ENCODE results near the gene MEGF11. TPM values are rescaled to one million over a fixed set of nuclear protein-coding genes. Genes with fewer than 3 reads are reported as not detected.
A peak's percentile ranks its signal among the peaks of the same experiment; 100 is the strongest.

Gene MEGF11
- total RNA-seq, 1 donor from 2014 or later: 1.9 TPM

DNA sequence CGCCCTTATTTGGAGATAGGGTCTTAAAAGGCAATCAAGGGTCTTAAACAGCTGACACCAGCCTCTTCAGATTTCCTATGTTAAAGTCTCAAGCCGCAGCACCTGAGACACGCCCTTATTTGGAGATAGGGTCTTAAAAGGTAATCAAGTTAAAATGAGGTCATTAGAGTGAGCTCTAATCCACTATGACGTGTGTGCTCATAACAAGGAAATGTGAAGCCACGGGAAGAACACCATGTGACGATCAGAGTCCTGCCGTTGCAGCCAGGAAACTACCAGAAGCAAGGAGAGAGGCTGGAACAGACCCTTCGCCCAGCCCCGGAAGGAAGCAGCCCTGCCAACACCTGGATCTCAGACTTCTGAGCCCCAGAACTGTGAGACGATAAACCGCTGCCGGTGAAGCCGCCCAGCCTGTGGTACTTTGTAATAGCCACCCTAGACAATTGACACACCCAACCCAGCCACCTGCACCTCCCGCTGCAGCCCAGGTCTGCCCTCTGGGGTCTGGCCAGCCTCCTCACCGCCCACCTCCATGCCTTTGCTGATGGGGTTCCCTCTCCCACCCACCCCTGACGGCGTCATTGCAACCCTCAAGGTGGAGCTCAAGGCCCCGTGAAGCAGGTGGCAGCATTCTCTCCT lies 137.9 kb downstream of the MEGF11 start:
- DNase-seq (ENCODE audit: low spot score): no peak

DNA sequence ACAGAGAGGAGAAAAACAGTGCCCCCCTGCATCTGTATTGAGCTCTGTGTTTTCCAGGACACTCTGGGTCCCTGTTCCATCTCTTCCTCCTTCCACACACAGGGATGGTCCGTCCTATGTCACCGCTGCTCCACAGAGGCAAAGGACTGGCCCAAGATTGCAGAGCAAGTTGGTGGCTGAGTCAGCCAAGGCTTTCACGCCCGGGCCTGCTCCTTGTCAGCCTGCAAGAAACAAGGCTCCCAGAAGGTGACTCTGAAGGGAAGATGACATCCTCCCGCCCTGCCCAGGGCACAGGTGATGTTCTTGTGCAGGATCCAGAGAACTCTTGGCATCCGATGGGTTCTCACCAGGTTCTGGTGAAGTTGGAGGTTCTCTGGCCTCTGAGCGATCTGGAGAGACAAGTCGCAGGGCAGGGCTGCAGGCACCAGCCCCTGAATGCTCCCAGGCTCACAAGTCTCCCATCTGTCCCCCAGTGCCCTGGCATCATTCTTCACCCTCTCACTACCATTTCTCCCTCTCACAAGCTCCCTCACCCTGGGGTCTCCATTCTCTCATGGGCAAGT lies 138.6 kb downstream of the MEGF11 start:
- DNase-seq (ENCODE audit: low spot score): no peak

DNA sequence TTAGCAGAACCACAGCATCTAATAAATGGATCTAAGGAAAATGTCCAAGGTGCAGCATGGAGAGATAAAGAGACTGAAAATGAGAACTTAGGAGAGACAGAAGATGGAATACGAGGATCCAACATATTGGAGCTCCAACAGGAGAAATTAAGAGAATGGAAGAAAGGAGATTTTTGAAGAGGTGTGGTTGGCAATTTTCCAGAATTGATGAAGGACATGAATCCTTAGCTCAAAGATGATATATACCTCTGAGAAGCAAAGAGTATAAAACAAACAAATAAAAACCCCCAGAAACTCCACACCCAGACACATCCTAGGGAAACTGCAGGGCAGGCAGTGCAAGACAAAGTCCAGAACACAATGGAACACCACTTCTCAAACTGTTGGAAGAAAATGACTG lies 141.2 kb downstream of the MEGF11 start:
- no peak for DNase-seq (ENCODE audit: low spot score)

DNA sequence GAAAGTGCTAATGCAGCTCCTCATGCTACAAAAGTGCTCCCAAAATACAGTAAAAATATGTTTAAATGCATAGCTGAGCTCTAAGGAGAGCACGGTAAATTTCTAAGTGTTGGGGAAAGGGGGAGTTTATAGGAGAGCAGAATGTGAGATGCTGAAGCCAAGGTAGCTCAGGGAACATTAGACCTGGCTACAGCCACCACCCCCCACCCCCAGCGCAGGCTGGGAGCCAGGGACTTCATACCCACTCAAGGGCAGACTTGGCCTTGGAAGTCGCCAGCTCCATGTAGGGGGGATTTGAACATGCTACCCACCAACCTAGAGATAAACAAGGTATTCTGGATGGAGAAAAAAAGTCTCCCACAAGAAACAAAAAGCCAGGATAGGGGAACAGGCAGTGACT lies 142.2 kb downstream of the MEGF11 start:
- DNase-seq (ENCODE audit: low spot score): no peak

DNA sequence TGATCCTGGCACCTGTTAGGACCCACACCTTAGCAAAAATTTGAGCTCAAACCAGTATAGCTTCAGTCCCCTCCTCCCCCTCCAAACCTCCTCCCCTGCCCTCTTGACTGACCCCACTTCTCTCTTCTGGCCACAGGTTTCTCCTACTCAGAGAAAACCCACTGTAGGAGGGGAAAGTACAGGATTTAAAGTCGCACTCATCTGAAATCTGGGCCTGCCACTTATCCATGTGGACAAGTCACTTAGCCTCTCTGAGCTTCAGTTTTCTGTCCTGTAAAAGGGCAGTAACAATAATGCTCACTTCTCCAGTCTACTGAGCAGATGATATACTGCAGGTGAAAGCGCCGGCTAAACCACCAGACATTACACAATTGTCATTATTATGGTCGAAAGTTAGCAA lies 142.7 kb downstream of the MEGF11 start:
- DNase-seq (ENCODE audit: low spot score): no peak

DNA sequence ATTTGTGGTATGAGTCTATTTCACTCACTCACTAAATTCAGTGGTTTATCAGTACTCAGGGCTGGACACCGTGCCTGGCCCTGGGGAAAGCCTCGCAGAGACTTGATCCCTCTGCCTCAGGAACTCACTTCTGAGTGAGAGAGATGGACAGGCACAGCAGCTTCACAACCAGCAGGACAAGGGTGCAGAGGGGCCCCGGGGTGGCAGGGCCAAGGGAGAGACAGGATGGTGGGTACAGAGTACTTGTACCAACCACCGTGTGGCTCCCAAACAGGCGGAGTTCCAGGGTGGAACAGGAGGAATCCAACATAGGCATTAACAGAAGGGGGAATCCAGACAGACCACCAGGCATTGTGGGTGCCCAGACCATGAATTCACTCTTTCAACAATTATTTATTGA lies 143.7 kb downstream of the MEGF11 start:
- DNase-seq (ENCODE audit: low spot score): no peak

DNA sequence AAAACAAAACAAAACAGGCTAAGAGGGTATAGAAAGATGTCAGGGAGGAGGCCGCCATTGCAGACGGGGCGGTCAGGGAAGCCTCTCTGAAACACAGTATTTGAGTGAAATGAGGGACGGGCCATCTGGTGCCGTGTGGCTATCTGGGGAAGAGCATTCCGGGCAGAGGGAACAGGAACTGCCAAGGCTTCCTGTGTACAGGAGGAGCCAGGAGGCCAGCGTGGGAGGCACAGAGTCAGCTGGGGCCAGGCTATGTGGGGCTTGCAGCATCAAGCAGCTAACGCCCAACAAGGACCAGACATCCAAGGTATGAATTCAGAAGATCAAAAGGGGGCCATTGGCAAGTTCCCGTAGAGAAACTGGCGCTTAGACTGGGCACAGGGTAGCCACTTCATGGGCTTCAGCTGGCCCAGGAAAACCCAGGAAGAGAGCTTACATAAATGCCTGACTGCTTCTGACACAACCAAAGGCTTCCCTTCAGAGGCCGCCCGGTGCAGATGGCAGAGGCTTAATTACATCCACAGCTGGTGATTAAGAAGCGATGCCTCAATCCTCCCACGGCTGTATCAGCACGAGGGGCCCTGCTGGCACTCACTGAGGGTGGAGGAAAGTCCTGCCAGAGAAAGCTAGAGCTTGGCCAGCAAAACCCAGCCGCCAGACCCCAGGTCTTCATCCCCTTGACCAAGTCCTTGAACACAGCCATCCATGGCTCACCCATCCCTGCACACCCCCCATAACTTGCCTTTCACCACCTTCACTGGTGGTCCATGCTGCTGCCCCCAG lies 144.9 kb downstream of the MEGF11 start:
- DNase-seq (ENCODE audit: low spot score): no peak

DNA sequence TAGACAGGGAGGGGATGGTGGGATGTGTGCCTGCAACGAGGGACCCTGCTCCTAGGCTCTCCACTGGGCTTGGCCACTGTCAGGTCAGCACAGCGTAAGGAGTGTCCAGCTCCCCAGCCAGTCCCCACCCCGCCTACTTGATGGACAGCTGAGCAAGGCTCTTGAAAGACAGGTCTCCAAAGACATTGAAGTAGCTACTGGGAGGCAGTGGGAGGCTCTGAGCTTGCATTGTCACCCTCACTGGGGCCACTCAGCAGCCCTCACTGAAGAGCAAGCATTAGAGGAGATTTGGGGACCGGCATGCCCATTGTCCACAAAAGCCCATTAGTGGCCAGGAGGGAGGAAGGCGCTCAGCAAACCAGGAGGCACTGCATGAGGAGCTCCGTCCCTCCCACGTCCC lies 146.5 kb downstream of the MEGF11 start:
- no peak for DNase-seq (ENCODE audit: low spot score)

DNA sequence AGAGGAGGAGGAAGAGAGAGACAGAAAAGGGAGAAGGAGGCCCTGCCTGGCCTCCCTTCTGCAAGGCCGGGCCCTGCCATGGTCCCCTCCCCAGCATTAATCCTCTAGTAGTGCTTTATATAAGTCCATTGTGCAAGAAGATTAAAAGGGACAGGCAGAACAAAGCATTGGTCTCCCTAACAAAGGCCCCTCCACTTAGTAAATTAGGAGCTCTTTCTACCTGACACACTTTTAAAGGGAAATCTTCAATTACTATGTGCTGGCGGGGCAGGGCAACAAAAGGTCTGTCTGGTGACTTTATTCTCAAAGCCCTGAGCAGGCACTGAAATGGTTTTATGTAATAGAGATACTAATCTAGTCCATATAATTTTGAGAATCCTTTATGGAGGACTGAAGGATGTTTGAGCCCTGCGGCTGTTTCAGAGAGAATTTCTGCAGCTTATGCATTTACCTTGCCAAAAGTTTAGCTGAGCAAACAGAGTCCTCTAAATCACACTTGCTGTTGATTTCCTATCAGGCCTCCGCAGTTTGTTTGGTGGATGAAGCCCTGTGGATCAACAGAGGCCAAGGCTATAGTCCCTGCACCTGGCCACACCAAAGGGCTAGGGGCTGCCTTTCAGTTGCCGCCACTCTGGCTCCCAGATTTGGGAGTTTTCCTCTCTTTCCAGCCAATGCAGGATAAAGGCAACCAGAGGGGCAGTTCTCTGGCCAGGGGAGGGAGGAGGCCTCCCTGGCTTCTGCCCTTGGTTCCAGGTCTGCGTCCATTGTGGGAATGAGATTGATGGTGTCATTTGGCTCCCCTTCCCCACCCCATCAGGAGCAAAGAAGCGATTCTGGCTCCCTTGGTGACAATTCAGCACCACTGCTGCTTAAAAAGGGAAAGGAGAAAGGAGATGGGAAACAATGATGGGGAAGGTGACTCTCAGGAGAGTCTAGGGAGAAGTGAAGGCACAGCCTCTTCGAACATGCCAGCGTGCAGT lies 148.0 kb downstream of the MEGF11 start:
- DNase-seq (ENCODE audit: low spot score): no peak

DNA sequence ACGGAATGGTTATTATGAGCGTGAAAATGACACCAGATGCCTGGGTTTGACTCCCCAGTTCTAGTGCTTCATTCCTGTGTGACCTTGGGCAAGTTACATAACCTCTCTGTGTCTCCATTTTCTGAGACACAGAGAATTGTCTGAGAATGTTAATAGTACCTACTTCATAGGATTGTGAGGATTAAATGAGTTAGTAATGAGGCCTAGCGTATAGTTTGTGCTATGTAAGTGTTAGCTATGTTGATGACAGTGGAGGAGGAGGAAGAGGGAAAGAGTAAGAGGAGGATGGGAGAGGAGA lies 150.3 kb downstream of the MEGF11 start:
- no peak for DNase-seq (ENCODE audit: low spot score)

DNA sequence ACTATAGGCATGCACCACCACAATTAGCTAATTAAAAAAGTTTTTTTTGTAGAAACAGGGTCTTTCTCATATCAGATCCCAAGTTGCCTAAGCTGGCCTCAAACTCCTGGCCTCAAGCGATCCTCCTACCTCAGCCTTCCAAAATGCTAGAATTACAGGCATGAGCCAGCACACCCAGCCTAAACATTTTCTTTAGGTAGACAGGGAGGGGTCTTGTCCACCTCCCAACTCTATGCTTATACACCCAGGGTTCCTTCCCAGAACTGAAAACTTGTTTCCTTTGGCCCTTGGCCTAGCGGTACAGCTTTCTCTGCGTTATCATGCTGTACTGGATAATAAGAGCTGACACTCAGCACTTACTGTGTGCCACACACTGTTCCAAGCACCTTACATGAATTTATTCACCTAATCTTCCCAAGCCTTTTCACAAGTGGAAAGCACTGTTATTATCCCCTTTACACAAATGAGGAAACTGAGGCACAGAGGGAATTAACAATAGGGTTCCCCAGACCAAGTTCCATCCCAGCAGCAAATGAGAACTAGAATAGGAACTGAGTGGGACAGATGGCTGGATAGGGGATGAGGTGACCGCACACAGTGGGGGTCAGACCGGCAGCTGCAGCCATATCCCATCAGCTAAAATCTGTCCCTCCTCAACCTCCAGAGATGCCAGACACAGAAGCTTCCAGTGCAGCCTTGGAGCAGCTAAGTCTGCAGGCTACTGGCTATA lies 150.8 kb downstream of the MEGF11 start:
- DNase-seq (ENCODE audit: low spot score): no peak

DNA sequence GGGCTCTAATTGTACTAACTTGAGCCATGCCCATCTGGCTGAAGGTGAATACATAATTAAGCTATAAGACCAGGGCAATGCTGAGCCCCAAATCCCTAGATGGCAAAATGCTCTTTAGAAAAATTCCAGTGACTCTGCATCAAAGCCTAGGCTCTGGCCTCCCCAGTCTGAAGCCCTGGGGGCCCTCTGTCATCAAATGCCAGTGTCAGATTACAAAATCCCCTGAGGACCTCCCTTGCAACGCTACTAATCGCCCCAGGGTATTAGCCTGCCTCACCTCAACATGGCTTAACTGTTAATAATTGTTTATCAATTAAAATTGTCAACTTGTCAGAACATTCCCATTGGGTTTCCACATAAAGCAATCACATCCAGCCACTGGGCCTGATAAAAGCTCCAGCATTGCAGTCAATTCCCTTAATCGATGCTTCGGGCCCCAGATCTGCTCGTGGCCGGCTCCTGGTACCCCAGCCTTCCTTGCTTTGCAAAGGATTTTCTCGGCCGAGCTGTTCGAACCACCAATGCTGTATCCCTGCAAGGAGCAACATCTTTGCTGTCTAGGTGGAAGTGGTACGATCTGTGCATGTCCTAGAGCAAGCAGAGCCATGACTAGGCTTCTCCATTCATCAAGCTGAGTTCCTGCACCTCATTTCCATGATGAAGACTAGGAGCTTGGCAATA lies 151.7 kb downstream of the MEGF11 start:
- DNase-seq (ENCODE audit: low spot score): no peak

DNA sequence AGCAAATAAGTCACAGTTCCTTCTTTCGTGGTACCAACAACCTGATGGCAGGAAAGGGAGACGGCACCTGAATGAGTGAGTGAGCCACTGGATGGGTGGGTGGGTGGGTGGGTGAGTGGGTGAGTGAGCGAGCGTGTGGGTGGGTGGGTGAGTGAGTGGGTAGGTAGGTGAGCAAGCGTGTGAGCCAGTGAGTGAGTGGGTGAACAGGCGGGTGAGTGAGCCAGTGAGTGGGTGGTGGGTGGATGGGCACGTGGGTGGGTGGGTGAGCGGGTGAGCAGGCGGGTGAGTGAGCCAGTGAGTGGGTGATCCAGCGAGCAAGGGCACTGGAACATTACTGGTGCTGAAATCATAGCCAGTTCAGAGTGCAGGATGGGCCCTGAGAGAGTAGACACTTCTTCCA lies 152.8 kb downstream of the MEGF11 start:
- DNase-seq (ENCODE audit: low spot score): no peak

DNA sequence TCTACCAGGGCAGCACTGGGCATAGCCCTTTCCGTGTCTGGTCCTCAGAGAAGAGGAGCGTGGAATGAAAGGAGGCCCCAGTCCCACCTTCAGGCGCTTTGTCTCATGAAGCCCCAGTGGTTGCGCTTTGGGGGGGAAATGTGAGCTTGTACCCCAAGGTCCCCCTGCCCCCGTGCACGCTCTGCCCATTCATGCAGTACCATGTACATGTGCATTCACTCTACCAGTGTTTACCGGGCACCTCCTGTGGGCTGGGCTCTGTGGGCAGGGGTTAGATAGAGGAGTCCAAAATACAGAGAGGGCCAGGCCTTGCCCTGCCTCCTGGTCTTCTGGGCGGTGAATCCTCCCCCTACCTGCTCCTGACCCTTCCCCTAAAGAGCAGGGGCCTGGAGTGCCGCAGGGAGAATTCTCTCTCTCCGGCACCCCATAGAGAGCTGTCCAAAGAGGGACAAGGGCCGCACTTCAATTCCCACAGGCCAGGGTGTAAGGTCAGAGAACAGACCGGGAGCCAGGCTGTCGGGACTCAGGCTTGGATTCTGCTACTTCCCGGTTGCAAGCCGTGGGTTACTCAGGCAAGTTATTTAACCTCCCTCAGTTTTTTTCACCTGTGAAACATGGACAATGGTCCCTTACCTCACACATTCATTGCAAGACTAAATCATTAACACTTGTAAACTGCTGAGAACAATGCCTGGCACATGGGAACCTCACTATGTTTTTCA lies 153.4 kb downstream of the MEGF11 start:
- DNase-seq (ENCODE audit: low spot score): no peak

DNA sequence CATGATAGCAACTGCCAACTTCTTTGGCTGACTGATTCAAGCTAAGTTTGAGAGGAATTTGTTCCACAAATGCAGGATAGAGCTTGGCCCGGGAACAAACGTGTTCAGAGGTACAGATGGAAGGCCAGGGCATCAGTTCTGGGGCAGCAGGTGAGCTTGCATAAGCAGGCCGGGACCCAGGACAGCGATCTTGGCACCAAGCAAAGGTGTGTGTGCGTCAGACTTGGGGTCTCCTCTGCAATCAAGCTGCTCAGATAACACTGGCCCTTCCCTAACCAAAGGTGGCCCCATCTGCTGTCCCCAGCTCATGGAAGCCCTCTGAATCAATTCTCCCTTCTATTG lies 155.6 kb downstream of the MEGF11 start:
- no peak for DNase-seq (ENCODE audit: low spot score)

DNA sequence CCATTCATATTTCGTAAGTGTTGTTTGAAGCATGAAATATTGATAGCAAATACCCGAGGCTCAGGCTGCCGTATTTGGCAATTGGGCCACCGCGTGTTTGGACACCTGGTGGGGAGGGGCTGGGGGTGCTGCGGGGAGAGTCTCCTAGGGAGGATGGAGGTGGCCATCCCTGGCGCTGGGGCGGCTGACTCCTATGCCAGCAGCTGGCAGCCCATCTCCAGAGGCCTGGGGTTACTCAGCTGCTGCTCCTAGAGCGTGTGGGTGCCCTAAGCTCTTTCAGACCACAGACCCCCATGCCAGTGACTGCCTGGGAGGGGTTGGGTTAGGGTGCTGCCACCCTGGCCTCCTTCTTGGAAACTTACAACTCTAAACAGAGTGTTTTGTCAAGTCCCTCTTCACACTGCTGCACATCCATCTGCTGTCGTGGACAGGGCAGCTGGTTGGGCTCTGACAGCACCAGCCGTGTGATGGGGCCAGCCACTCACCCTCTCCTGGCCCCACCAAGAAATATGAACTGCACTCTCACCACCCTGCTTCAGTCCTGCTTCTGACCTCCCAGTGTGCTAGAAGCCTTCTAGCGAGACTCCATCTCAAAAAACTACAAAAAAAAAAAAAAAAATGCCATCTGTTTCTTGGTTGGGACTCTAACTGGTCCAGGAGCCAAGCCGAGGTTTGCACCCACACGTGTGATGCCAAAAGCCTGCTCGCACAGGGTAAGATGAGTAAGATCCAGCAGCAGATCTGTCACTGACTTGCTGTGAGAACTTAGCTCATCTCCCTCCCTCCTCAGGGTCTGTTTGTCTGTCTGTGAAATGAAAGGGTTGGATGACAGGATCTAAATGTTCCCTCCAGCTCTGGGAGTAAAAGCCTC lies 156.2 kb downstream of the MEGF11 start:
- DNase-seq (ENCODE audit: low spot score): peak; percentile 52

DNA sequence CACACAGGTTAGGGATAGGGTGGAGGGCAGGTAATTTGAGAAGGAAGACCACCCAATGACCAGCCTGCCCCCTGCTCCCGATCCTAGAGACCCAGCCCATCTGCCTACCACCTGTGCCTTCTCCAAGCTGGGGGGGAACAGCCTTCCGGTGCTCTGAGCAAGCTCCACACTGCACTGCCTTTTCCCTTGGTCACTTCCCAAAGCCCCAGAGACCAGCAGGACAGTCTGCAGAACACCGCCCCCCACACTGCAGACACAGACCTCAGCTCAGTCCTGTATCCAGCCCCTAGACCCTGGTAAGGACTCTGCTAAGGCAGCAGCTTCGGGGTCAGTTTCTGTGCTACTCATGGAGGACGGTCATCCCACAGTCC lies 156.9 kb downstream of the MEGF11 start:
- DNase-seq (ENCODE audit: low spot score): no peak

DNA sequence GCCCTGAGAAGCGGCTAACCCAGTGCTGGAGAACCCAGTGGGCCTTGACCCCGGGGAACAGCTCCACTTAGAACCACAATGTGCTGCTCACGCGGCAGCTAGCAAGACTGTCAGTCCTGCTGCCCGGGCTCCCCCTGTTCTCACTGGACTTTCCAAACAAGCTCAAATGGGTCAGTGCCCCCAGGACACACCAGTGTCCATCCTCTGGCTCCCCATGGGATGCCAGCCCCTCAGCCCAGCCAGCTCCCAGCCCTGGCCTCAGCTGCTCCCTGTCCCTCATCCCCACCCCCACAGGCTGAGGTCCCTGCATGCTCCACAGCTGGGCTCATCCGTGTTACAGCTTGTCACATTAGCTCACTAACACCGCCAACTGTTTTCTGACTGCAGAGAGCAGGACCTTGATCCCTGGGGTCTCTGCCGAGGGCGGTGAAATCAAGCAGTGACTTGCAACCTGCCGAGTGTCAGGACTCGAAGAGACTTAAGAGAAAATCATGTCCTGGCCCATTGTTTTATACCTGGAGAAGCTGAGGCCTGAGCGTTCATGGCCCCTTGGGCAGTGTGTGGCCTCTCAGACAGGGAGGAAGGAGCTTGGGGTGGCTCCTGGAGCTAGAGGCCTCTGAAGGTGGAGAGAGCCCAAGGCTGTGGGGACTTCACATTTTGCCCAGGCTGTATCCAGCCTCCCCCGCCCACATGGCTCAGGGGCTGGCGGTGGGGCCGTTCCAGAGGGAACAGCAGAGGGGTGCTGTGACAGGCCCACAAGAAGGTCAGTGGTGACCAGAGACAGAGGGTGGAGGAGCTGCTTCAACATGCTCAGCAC lies 157.5 kb downstream of the MEGF11 start:
- DNase-seq (ENCODE audit: low spot score): no peak

DNA sequence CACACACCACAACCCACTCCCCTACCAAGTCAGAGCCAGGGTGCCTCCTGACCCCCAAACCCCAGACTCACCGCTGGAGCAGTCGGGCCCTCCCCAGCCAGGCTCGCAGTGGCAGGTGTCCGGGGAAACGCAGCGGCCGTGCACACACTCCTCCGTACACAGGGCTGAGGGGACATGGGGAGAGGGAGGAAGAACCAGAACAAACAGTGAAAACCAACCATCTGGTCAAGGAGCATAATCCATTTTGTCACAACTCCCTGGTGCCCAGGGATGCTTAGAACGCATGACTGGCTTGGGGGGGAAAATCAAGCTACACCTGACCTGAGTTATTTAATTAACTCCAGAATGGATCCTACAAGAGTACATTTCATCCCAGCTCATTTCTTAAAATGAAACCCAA lies 159.2 kb downstream of the MEGF11 start:
- no peak for DNase-seq (ENCODE audit: low spot score)
